GM11168 (cell line): ENCODE results near the gene GRM4.
"Not testable (repeated sequence)": the region's sequence is repeated elsewhere in the genome, so short reads cannot be mapped to it uniquely, and the experiment has no call there.

ENCODE experiments used
- in situ Hi-C: fragments of 300-500 bp; cut with MboI; formaldehyde crosslinking; loops from one replicate; pipeline ENCODE4 v1.12.0; 2022; ENCODE audit warnings: low sequenced_read_pairs; ENCODE audit not compliant: unreplicated experiment

Gene GRM4

DNA sequence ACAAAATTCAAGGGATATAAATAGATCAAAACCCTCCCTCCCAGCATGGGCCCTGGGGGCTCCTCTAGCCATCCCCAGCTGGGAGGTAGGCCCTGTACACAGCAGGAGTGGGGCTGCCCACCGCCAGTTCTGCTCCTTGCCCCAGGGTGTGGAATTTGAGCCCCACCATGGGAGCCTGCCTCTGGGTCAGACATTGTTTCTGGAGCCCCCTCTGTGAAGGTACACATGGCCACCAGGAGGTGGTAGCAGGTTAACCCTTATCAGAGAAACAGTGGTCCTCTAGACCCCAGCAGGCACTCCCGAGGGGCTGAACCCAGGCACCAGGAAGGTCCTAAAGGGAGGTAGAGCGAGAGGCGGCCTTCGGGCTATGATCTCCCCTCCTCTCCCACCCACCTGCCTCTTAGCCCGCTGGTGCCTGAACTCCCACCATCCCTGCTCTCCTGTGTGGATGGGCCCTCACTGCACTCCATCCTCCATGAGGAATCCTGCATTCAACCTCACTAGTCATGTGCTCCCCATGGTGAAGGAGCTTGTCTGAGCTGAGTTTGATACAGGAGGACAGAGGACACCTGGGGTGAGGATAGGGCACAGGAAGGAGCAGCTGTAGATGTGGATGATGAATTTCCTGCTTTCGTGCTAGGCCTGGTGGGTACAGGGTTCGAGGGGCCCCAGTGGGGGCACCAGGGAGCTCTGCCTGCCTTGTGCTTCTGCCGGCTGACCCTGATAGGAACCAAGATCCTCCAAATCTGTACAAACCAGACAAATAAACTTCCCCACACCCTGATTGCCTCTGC, 114.9 kb downstream of the GRM4 start:
- in situ Hi-C loops = no loop called here

DNA sequence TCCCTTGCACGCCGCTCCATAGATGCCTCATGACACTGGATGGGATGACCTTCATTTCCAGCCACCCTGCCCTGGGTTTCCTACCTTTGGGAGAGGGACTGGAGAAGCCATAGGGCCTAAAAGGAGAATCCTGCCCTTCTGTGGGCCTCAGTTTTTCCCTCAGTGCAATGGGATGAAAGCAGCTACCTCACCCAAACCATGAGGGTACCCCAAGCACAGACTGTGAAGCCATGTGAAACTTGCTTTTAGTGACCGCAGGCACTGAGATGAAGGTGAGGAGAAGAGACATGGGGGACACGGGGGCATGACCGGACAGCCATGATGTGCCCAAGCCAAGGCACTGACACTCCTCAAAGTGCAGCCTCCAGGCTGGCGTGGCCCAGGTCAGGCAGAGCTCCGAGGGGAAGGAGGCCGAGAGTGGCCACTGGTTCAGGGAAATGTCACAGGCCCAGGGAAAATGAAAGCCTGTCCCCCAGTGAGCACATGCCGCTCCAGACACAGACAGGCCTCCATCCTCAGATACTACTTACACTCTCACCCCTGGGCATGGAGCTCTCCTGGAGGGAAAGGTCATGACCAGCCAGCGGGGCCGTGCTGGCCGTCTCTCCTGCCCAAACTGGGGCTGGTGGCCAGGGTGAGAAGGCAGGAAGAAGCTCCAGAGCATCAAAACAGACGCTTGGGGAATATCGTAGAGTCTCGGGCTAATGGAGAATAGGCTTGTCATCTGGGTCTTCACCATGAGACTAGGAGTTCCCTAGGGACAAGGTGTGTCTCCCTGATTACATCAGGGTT, 116.2 kb downstream of the GRM4 start:
- in situ Hi-C loops = no loop called here

DNA sequence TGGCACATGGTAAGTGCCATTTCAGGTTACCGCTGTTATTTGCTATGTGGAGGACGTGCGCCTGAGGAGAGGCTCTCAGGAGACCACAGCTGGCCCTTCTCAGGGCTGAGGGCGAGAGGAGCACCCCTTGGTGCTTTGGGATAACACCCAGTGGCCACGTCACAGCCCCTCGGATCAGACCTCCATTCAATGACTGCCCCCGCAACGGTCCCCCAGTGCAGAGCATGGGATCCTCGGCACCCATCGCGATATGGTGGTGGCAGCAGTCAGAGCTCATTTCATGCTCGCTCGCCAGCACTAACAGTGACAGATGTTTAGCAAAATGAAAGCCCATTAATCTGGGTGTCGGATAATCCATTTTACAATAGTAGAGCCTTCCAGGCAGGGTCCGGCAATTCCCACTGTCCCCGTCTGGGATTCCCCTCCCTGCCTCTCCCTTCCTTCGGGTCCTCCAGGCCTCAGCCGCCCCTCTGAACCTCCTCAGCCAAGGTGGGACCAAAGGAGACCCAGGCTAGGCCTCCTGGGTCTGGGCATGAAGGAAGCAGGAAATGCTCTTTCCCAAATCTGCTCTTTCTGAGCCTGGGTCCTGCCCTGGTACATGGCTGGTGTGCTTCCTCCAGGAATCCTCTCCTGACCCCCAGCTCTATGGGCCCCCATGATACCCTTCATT, 117.1 kb downstream of the GRM4 start:
- in situ Hi-C loops = no loop called here

DNA sequence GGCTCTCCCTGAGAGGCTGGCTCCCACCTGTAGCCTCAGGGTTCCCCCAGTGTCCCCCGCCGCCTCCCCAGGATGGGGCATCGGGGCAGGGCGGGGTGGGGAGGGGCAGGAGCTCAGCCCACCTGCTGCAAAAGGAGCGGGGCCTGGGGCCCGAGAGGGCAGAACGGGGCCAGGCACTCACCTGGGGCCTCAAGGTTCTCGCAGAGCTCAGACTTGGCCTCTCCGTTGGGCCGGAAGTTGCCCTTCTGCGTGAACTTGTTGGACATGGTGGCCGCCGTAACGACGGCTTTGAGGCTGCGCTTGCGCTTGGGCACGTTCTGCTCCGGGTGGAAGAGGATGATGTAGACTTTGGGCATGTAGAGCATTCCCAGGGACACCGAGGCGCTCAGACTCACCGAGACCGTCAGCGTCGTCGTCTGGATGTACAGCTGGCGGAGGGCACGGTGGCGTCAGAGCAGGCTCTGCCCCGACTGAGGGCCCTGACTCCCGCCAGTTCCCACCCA, 117.9 kb downstream of the GRM4 start:
- in situ Hi-C loops = no loop called here

DNA sequence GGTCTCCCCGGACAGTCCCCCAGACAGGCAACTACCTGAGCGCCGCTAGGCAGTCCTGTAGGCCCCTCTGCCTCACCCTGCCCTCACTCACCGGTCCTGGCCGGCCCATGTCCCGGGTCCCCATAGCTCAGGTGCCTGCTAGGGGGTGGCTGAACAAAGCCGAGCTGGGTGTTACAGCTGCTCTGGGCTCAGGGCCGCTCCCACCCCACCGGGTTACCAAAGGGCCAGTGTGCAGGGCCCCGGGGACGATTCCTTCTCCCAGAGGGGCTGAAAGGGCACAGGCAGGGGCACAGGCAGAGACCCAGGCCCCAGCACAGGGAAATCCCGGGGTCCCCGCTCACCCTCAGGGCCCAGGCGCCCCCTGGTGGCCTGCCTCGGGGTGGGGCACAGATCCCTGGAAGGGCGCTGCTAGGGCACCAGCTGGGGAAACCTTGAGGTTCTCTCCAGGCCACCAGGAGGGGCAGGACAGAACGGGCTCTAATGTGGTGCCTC, 118.4 kb downstream of the GRM4 start:
- in situ Hi-C loops = no loop called here

DNA sequence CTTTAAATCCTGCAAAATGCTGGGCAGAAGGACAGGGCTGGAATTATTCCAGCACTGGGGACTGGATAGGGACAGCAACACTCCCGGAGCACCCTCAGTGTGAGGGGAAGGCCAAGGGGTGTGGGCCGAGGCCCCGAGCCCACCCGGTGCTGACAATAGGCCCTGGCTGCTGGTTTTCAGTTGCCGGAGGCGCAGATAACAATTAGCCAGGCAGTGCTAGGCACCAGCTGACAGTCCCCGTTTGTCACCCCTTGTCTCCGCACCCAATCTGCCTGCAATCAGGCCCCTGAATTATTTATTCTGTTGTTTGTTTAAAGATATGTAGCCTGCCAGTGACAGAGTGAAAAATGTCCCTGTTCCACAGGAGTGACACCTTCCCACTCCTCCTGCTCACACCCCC, 120.0 kb downstream of the GRM4 start:
- in situ Hi-C loops = no loop called here

DNA sequence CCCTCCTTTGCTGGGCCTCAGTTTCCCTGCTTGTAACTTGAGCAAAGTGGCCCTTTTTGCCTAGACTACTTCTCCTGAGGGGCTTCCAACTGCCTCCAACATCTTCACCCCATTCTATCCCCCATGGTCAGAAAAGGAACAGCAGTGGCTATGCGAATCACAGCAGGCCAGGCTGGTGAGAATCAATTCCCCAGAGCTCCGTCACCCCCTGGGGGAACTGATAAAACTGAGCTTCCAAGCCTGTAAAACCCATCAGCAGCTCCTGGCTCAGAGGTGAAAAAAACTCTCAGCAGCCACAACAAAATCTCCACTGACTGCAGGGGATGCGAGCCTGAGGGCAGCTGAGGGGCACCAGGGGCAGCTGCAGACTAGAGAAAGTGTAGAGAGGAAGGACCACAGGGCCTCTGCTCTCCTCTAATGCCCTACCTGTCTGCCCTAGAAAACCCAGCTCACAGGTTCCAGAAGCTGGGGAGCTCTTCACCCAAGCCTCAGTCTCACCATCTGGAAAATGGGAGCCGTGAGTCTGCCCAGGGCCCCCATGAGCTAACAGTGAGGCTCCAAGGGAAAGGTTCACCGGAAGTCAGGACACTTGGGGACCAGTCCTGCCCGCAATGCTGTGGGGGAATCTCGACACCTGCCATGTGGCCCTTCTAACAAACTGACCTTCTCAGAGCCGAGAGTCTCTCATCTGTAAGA, 120.6 kb downstream of the GRM4 start:
- in situ Hi-C loops = no loop called here

DNA sequence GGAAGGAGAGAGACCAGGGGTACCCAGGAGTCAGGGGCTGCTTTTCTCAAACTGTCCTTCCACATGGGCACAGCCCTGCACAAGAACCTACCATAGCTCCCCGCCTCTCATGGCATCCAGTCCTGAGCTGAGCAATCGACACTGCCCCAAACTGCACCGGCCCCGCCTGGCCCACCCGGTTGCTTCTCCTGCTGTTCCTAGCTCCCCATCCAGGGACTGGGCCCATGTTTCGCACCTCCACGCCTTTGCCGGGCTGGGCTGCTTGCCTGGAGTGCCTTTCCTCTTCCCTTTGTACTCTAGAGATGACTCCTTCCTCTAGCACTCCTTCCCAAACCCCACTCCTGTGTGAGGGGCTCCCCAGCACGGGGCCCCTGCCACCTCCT, 123.0 kb downstream of the GRM4 start:
- in situ Hi-C loops = no loop called here

DNA sequence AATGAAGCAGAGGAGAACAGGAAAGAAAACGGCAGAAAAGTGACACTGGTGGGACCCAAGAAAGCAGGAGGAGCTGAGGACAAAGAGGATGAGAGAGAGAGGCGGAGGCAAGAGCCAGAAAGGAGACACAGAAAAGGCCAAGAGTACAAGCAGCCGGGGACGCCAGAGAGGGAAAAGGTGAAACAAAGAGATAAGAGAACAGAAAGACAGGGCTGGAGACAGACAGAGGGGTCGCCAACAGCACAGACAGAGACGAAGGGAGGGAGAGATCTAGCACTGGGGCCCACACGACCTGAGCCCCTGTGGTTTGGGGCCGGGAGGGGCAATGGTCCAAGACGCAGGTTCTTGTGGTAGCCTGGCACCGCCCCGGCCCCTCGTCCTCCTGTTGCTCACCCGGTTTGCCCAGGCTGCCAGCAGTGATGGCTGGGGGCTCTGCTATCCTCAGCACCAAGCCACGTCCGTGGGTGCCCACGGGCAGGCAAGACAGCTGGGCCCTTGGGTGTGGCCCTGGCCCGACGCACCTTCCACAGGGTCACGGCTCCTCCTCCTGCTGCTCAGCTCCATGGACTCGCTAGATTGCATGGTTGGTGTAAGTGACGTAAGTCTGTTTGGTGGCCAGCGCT, 123.5 kb downstream of the GRM4 start:
- in situ Hi-C loops = no loop called here

DNA sequence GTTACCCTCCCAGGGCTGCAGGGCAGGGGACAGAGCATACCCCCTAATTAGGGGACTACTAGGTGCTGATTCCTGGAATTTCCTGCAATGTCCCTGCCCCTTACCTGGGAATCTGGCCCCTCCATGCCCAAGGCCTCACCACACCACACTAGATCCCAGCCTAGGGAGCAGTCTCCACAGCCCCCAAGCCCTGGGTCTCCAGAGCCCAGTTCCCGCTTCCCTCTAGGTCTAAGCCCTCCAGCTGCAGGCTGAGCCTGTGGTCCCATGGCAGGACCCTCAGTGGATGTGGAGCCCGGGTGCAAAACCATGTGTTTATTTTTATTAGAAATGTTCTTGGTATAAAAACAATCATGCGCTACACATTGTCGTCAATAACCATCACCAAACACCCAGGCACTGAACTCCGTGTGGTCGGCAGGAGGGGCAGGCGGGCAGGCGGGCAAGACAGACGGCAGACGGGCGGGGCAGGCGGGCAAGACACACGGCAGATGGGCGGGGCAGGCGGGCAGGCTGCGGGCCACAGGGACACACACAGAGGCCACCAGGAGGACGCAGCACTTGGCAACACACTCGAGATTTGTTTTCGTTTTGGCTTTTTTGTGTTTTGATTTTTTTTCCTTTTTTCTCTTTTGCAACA, 124.2 kb downstream of the GRM4 start:
- in situ Hi-C loops = no loop called here

DNA sequence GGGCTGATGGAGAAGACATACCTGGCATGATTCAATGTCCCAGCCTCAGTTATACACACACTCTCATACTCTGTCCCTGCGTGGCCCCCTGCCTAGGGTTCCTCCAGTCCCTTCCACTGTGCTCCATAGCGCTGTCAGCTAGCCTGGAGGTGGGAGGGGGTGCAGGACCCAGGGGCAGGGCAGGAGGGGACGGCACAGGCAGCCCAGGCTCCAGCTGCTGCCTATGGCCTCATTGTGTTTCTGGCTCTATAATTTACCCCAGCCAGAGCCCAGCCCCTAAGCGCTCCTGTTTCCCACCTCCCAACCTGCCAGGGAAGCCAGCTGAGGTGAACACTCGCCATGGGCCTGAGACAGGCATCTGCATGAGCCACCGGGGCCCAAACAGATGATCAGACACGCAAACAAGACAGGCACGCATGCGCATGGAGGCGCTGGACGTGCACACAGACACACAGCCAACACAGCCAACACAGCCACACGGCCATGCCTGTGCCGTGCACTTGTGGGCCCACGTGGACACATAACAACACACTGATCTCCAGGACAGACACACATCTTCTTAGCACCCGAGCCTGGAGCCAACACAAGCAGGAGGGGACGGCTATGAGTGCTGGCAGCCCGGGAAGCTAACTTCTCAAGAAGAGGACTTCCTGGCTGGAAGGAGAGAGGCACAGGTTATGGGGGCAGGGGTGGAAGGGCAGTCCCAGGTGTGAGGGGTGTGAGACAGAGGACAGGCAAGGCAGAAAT, 124.9 kb downstream of the GRM4 start:
- in situ Hi-C loops = no loop called here

DNA sequence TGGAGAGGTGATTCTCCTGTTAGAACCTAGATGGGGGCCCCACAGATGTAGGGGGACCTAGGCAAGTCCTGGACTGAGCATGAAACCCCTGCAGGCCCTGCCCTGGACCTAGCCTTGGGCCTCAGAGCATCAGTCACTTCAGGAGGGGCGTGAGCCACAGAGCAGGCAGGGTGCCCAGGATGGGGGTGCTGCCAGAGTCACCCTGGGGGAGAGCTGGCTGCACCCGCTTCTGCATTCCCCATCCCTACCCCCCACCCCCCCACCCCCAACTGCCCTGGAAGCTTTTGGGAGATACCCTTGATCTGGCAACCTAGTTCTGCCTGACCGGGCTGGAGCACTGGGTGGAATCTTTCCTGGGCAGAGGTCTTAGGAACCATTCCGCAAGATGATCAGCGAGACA, 125.6 kb downstream of the GRM4 start:
- in situ Hi-C loops = no loop called here

DNA sequence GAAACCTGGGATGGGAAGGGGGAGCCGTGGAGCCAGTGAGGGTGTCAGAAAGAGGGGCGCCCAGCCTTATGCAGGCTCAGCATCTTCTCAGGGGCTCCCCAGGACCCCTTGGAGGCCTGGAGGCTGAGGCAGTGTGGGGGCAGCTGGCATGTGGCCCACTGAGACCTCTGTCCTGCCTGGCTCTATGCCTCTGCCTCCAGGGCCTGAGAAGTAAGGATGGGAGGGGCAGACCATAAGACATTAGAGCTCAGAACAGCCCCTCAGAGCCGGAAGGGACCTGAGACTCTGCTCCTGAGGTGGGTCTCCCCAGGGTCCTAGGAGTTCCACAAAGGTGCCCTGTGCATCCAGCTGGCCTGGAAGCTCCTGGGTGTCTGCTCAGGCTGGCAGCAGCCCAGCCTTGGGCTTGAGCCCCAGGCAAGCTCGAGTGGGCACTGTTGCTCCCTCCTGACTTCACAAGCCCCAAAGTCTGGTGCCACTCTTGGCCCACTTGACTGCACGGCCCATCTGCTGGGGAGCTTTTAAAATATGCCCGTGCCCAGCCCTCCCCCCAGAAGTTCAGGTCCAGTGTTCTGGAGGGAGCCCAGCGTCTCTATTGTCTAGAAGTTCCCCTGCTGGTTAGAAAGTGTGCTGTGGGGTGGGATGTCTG, 126.8 kb downstream of the GRM4 start:
- in situ Hi-C loops = no loop called here

DNA sequence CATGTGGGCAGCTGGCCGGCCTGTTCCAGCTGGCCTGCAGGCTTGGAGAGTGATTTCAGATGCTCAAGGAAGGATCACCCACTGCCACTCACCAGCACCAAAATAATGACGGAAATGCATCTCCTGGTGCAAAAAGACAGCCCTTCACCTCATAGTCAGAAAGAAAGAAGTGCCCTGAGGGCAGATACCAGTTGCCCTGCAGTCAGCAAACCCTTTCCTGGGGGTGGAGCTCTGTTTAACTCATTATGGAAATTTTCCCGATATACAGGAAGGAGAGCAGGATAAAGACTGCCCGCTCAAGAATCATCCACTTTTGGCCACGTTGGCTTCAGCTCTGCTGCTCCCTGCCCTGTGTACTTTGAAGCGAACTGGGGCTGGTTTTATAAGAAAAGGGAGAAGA, 127.9 kb downstream of the GRM4 start:
- in situ Hi-C loops = no loop called here

DNA sequence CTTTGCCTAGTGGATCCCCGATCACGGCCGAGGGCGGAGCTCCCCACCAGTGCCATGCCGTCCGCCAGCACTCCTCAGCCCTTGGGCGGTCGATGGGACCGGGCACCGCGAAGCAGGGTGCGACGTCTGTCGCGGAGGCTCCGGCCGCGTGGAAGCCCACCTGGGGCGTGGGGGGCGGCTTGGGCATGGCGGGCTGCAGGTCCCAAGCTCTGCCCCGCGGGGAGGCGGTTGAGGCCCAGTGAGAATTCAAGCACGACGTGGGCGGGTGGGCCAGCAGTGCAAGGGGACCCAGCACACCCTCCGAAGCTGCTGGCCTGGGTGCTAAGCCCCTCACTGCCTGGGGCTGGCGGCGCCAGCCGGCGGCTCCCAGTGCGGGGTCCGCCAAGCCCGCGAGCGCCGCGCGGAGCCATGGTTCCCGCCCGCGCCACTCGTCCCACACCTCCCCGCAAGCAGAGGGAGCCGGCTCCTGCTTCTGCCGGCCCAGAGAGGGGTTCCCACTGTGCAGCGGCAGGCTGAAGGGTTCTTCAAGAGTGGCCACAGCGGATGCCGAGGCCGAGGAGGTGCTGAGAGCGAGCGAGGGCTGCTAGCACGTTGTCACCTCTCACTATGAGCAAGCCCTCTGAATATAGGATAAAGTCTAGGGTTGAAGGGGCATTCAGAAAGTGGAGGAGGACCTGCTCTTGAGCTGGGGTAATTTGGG, 128.6 kb downstream of the GRM4 start:
- in situ Hi-C loops = no loop called here

DNA sequence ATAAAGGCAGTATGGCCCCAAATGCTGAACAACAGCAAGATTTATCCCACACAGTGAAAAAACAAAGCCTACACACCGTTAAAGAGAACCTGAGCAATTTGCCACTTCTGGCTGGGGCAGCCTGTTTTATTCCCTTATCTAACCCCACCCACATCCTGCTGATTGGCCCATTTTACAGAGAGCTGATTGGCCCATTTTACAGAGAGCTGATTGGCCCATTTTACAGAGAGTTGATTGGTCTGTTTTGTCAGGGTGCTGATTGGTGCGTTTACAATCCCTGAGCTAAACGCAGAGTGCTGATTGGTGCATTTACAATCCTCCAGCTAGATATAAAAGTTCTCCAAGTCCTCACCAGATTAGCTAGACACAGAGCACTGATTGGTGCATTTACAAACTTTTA, 129.3 kb downstream of the GRM4 start:
- in situ Hi-C loops = not testable (repeated sequence)

DNA sequence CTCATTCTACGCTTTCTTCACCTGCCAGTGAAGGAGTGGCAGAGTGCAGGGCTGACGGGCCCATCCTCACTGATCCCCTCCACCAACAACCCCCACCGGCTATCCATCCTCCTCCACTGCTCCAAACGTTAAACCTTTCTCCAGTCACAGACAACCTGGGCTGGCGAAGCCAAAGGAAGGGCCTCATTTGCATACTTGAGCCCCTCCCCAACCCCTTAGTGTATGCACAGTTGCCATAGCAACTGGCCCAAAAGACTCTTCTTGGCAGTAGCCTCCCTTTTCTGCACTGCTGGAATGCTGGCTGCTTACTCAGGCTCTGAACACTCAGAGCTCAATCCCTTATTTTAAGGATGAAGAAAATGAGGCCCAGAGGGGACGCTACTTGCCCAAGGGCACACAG, 130.3 kb downstream of the GRM4 start:
- in situ Hi-C loops = no loop called here

DNA sequence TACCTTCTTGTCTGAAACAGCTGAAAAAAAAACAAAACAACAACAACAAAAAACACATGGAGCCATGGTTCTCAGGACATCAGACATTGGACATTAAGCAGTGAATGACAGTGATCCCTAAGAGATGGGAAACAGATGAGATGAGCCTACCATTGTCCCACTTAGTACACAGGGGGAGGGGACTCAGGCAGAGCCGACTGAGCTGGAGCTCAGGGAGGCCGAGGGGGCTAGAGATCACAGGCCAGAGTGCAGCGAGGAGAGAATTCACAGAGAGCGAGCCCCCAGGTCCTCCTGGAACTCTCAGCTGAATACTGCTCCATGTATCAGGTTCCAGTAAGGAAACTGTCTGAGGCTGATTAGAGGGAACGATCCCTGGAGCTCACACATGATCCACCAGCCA, 134.6 kb downstream of the GRM4 start:
- in situ Hi-C loops = no loop called here
